HG03025 (cell line): ENCODE data around the gene MAGI1.

Source experiments
- ATAC-seq: cut with Tn5 transposase; IDR thresholded peaks from one replicate; pipeline ENCODE4 v1.9.1; 2021; ENCODE audit warnings: mild to moderate bottlenecking, moderate library complexity; ENCODE audit not compliant: unreplicated experiment, low FRiP score

The MAGI1 gene

GRCh38 chr3:65326574-65326973, 712.1 kb downstream of the MAGI1 start:
- no peak for ATAC-seq

- ATAC-seq, result no peak
These were observed 715.8 kb downstream of the MAGI1 start for GRCh38 chr3:65322910-65323309.

GRCh38 chr3:65318231-65318630, 720.5 kb downstream of the MAGI1 start:
- no peak for ATAC-seq

- no peak for ATAC-seq
These were observed 723.8 kb downstream of the MAGI1 start for GRCh38 chr3:65314916-65315315.

- ATAC-seq, result no peak
These were observed 724.4 kb downstream of the MAGI1 start for GRCh38 chr3:65314269-65314668.

DNA sequence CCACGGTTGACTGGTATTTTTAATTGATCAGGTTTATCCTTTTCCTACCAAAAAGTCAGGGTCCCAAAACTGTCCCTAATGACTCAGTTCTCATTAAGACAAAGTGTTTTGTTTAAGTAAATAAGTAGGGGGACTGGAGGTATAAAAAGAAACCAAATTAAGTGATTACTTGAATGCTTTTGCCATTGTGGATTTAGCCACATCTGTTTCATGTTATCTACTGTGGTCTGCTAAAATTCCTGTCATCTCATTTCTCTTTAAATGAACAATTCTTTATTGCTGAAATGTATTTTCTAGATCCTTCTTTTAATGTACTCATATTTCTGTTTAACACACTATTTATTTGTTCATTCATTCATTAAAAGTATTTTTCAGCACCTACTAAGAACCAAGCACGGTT, 725.1 kb downstream of the MAGI1 start:
- ATAC-seq, result no peak

- ATAC-seq, result no peak
These were observed 732.9 kb downstream of the MAGI1 start for GRCh38 chr3:65305836-65306235.
